ENCODE data around the gene PKMYT1.
"Not testable (repeated sequence)": the region's sequence is repeated elsewhere in the genome, so short reads cannot be mapped to it uniquely, and the experiment has no call there.

PKMYT1 gene

GRCh38 chr16:2955779-2956578, 24.3 kb downstream of the PKMYT1 start:
- DNase-seq, result no peak

- DNase-seq, result no peak
These were observed 24.8 kb downstream of the PKMYT1 start for GRCh38 chr16:2955438-2955778.

GRCh38 chr16:2954656-2955381, 25.4 kb downstream of the PKMYT1 start:
- DNase-seq, result no peak

GRCh38 chr16:2953706-2954627, 26.3 kb downstream of the PKMYT1 start:
- DNase-seq, result no peak

- DNase-seq, result no peak
These were observed 27.6 kb downstream of the PKMYT1 start for GRCh38 chr16:2952679-2953078.

- no peak for DNase-seq
These were observed 29.5 kb downstream of the PKMYT1 start for GRCh38 chr16:2950773-2951172.

GRCh38 chr16:2950353-2950724, 29.9 kb downstream of the PKMYT1 start:
- no peak for DNase-seq

GRCh38 chr16:2949705-2950352, 30.4 kb downstream of the PKMYT1 start:
- no peak for DNase-seq

GRCh38 chr16:2948807-2949704, 31.2 kb downstream of the PKMYT1 start:
- DNase-seq, result no peak

GRCh38 chr16:2946649-2947048, 33.6 kb downstream of the PKMYT1 start:
- no peak for DNase-seq

- not testable (repeated sequence) for DNase-seq
These were observed 36.5 kb downstream of the PKMYT1 start for GRCh38 chr16:2943716-2944115.

- DNase-seq, result no peak
These were observed 38.2 kb downstream of the PKMYT1 start for GRCh38 chr16:2942045-2942444.

- no peak for DNase-seq
These were observed 40.3 kb downstream of the PKMYT1 start for GRCh38 chr16:2939968-2940367.

- no peak for DNase-seq
These were observed 42.0 kb downstream of the PKMYT1 start for GRCh38 chr16:2938206-2938605.

- DNase-seq, result no peak
These were observed 43.1 kb downstream of the PKMYT1 start for GRCh38 chr16:2937170-2937569.

- no peak for DNase-seq
These were observed 43.7 kb downstream of the PKMYT1 start for GRCh38 chr16:2936436-2937011.

- DNase-seq, result no peak
These were observed 45.8 kb downstream of the PKMYT1 start for GRCh38 chr16:2934450-2934849.

- no peak for DNase-seq
These were observed 46.5 kb downstream of the PKMYT1 start for GRCh38 chr16:2933701-2934100.

GRCh38 chr16:2933136-2933535, 47.1 kb downstream of the PKMYT1 start:
- DNase-seq, result no peak

- not testable (repeated sequence) for DNase-seq
These were observed 48.9 kb downstream of the PKMYT1 start for GRCh38 chr16:2931231-2931914.

GRCh38 chr16:2930236-2930635, 50.0 kb downstream of the PKMYT1 start:
- DNase-seq, result no peak

All from NCI-H510A treated with DMSO at 0.1 percent for 48 hours (cell line).